Measurements from ENCODE around the gene HEXB. TPM values are rescaled to one million over a fixed set of nuclear protein-coding genes. Genes with fewer than 3 reads are reported as not detected.

Gene HEXB
- total RNA-seq, 4 donors from 2014 or later, result 143 to 235 (median 168) TPM

GRCh38 chr5:74638970-74639806 lies 45.8 kb upstream of the HEXB start:
- WGBS, 2 donors (ENCODE audit: low coverage in 1 of 2), result 7 to 12% methylated on average over 8 to 10 of the region's 10 CpGs
- in situ Hi-C loops (cut with MboI; ENCODE audit: low pct_ligation_motif_present in 1 of 4, low pct_unique_long_range_greater_than_20kb in 1 of 4, low sequenced_read_pairs in 3 of 4), result loop anchor here in 3 of 4 donors (25.0 kb wide), 4 partner anchors 227 to 602 kb away; no protein-coding TSS in a partner anchor
- DNase-seq, result no peak
- H3K27me3 ChIP-seq, result no peaks in the 10 kb centered on the region
- H3K27ac ChIP-seq, result peak overlapping the region; percentile 90 to 93 (median 92)
- no peaks in the 10 kb centered on the region for H3K36me3 ChIP-seq
- peak overlapping the region; percentile 50 to 74 (median 56) for H3K4me3 ChIP-seq
- intact Hi-C loops (cut with DNase I; ENCODE audit: low total_unique reads), result no loop called here
- TF ChIP-seq POLR2A (IDR thresholded peaks at IDR 0.05), result no peak
- no peak for TF ChIP-seq POLR2AphosphoS5 (IDR thresholded peaks at IDR 0.05)
- TF ChIP-seq EP300 (IDR thresholded peaks at IDR 0.05; ENCODE audit: low read depth), result no peak
- no peak for TF ChIP-seq CTCF (IDR thresholded peaks at IDR 0.05)
- H3K4me1 ChIP-seq, result peaks cover 3 to 38% (median 14%) of the 10 kb centered on the region in 4 donors
- no peaks in the 10 kb centered on the region for H3K9me3 ChIP-seq

GRCh38 chr5:74639807-74640449 lies 45.1 kb upstream of the HEXB start:
- in situ Hi-C loops (cut with MboI; ENCODE audit: low pct_ligation_motif_present in 1 of 4, low pct_unique_long_range_greater_than_20kb in 1 of 4, low sequenced_read_pairs in 3 of 4), result loop anchor here (10.0 to 25.0 kb wide), 7 partner anchors 228 to 1045 kb away; no protein-coding TSS in a partner anchor
- peaks cover 3 to 38% (median 14%) of the 10 kb centered on the region in 4 donors for H3K4me1 ChIP-seq
- WGBS, 2 donors (ENCODE audit: low coverage in 1 of 2), result 0% methylated on average over 31 of the region's 57 CpGs; no CpG with 5 or more reads in 1 of the 2 donors

GRCh38 chr5:74640450-74640953 lies 44.5 kb upstream of the HEXB start, which contains the start of gene ENC1:
Gene ENC1 (minus strand): TSS chr5:74640728. CDS start chr5:74636485, 4,243 bp downstream.
- TF ChIP-seq EP300 (IDR thresholded peaks at IDR 0.05; ENCODE audit: low read depth), result no peak
- TF ChIP-seq CTCF (IDR thresholded peaks at IDR 0.05), result peak; percentile 49 to 94 (median 64)
- peak; percentile 74 to 93 (median 92) for TF ChIP-seq POLR2AphosphoS5 (IDR thresholded peaks at IDR 0.05)
- peak; percentile 90 for TF ChIP-seq POLR2A (IDR thresholded peaks at IDR 0.05)
- H3K36me3 ChIP-seq, result no peaks in the 10 kb centered on the region
- WGBS, 2 donors (ENCODE audit: low coverage in 1 of 2), result 0 to 1% methylated on average over 9 to 58 of the region's 59 CpGs
- no peaks in the 10 kb centered on the region for H3K9me3 ChIP-seq
- peaks cover 3 to 38% (median 14%) of the 10 kb centered on the region in 4 donors for H3K4me1 ChIP-seq
- intact Hi-C loops (cut with DNase I; ENCODE audit: low total_unique reads), result loop anchor here (5.0 kb wide), 1 partner anchor 603 kb away; no protein-coding TSS in a partner anchor
- H3K4me3 ChIP-seq, result peak within 1 kb of the TSS; percentile 50 to 74 (median 56)
- peak; percentile 87 for DNase-seq
- in situ Hi-C loops (cut with MboI; ENCODE audit: low pct_ligation_motif_present in 1 of 4, low pct_unique_long_range_greater_than_20kb in 1 of 4, low sequenced_read_pairs in 3 of 4), result loop anchor here (10.0 to 25.0 kb wide), 7 partner anchors 228 to 1046 kb away; no protein-coding TSS in a partner anchor
- peak within 1 kb of the TSS; percentile 90 to 93 (median 92) for H3K27ac ChIP-seq
- H3K27me3 ChIP-seq, result no peaks in the 10 kb centered on the region

More at GRCh38 chr5:74639807-74640449, 45.1 kb upstream of the HEXB start:
- Histone ChIP-seq H3K4me3 (peak overlapping the region; percentile 50 to 74 (median 56)), H3K9me3 (no peaks in the 10 kb centered on the region), H3K27ac (peak overlapping the region; percentile 90 to 93 (median 92)), H3K36me3 (no peaks in the 10 kb centered on the region), H3K27me3 (no peaks in the 10 kb centered on the region)
- TF ChIP-seq POLR2AphosphoS5 (IDR thresholded peaks at IDR 0.05), result no peak
- TF ChIP-seq CTCF (IDR thresholded peaks at IDR 0.05), result peak in 4 of 5 experiments; percentile 13 to 17 (median 16)
- TF ChIP-seq EP300 (IDR thresholded peaks at IDR 0.05; ENCODE audit: low read depth), result no peak
- intact Hi-C loops (cut with DNase I; ENCODE audit: low total_unique reads), result loop anchor here (5.0 kb wide), 1 partner anchor 603 kb away; no protein-coding TSS in a partner anchor
- DNase-seq, result peak; percentile 47

All from transverse colon (tissue), 4 donors.